GM12878 (cell line): ENCODE results near the gene CCDC57. TPM values are rescaled to one million over a fixed set of nuclear protein-coding genes. Genes with fewer than 3 reads are reported as not detected.

Source experiments
- ATAC-seq: fragments of 200-7000 bp; cut with Tn5 transposase; 3 replicates; pipeline ENCODE4 v1.9.1; 2020; ENCODE audit warnings: mild to moderate bottlenecking, moderate library complexity
- BruUV-seq: library from RNA; stranded (reverse); fragments of 400-500 nt; replicated peaks from 2 replicates; lab custom pipeline; 2021; lab: Mats Ljungman, UMichigan
- CTCF ChIA-PET: fragments of 300-600 bp; sonication (Branson Sonifier 250); formaldehyde crosslinking; extraction: SDS; loops from one replicate; lab custom pipeline; 2021; ENCODE audit warnings: inconsistent platforms; lab: Yijun Ruan, JAX
- POLR2A ChIA-PET: fragments of 350-600 bp; formaldehyde crosslinking; extraction: SDS; loops from one replicate; lab custom pipeline; 2021; ENCODE audit warnings: inconsistent platforms; lab: Charles Lee
- RAD21 ChIA-PET: fragments of 300-600 bp; sonication (Branson Sonifier 250); formaldehyde crosslinking; loops from one replicate; lab custom pipeline; 2023; ENCODE audit warnings: antibody characterized with exemption; ENCODE audit not compliant: unreplicated experiment; lab: Charles Lee
- SMC1A ChIA-PET: fragments of 300-600 bp; sonication (Branson Sonifier 250); formaldehyde crosslinking; loops from one replicate; lab custom pipeline; 2023; ENCODE audit not compliant: unreplicated experiment, uncharacterized antibody; lab: Charles Lee
- DNase-seq: peaks from one replicate; pipeline ENCODE4 v3.0.0-alpha.2; 2011; ENCODE audit warnings: low read depth, low spot score
- FAIRE-seq: peaks from 3 replicates; lab custom pipeline; 2011; peaks lifted over from hg19 to GRCh38; lab: Jason Lieb, UNC
- H2AFZ ChIP-seq: 2 replicates; pipeline ENCODE4 v1.6.0; 2011; ENCODE audit warnings: low read depth, low read length, control low read depth; ENCODE audit not compliant: control insufficient read depth
- H3K27ac ChIP-seq: 2 replicates; pipeline ENCODE4 v1.5.1; 2011; ENCODE audit warnings: control low read depth; ENCODE audit not compliant: control insufficient read depth, insufficient read depth
- H3K27me3 ChIP-seq, 2 experiments: replicated peaks in 1 of 2; 2 replicates each; pipeline versions ENCODE4 v1.6.0 to v1.6.1; 2011; ENCODE audit warnings: low read length in 1 of 2; ENCODE audit not compliant: control insufficient read depth in 2 of 2, insufficient read depth in 2 of 2
- H3K36me3 ChIP-seq, 2 experiments: 2 replicates each; pipeline ENCODE4 v1.5.1; 2011; ENCODE audit warnings: low read length in 1 of 2; ENCODE audit not compliant: control insufficient read depth in 2 of 2, insufficient read depth in 2 of 2
- H3K4me1 ChIP-seq: 2 replicates; pipeline ENCODE4 v1.6.1; 2011; ENCODE audit warnings: mild to moderate bottlenecking, low read length, moderate library complexity, mixed read lengths; ENCODE audit not compliant: control insufficient read depth, insufficient read depth
- H3K4me2 ChIP-seq: 2 replicates; pipeline ENCODE4 v1.6.0; 2011; ENCODE audit warnings: control low read depth; ENCODE audit not compliant: control insufficient read depth, insufficient read depth
- H3K4me3 ChIP-seq: fragments of 200-600 bp; sonication (generic); 2 replicates; pipeline ENCODE4 v1.5.1; 2016
- H3K79me2 ChIP-seq: 2 replicates; pipeline ENCODE4 v1.6.0; 2011; ENCODE audit warnings: low read length; ENCODE audit not compliant: control insufficient read depth, insufficient read depth
- H3K9ac ChIP-seq: 2 replicates; pipeline ENCODE4 v1.8.0; 2011; ENCODE audit warnings: low read length, control low read depth, mixed read lengths; ENCODE audit not compliant: control insufficient read depth, insufficient read depth
- H3K9me3 ChIP-seq: replicated peaks from 3 replicates; pipeline ENCODE4 v1.5.1; 2011; ENCODE audit warnings: mild to moderate bottlenecking, low read length; ENCODE audit not compliant: control insufficient read depth, insufficient read depth
- H4K20me1 ChIP-seq: 2 replicates; pipeline ENCODE4 v1.6.0; 2011; ENCODE audit not compliant: control insufficient read depth, insufficient read depth
- MEF2A ChIP-seq: IDR thresholded peaks from 2 replicates; pipeline ENCODE4 v1.6.1; 2011; ENCODE audit warnings: low read depth, mild to moderate bottlenecking, low read length, moderate library complexity; ENCODE audit not compliant: insufficient read depth
- NFYB ChIP-seq: IDR thresholded peaks from 2 replicates; pipeline ENCODE4 v1.6.1; 2011; ENCODE audit warnings: low read depth, mild to moderate bottlenecking, low read length, improper control_type of control experiment, moderate library complexity; ENCODE audit not compliant: insufficient read depth
- PBX3 ChIP-seq: IDR thresholded peaks from 2 replicates; pipeline ENCODE4 v1.6.1; 2011; ENCODE audit warnings: mild to moderate bottlenecking, low read depth, low read length, moderate library complexity; ENCODE audit not compliant: insufficient replicate concordance
- PKNOX1 ChIP-seq: fragments of 450-650 bp; IDR thresholded peaks from 2 replicates; pipeline ENCODE4 v1.6.1; 2016; ENCODE audit warnings: mild to moderate bottlenecking
- POLR2AphosphoS5 ChIP-seq: IDR thresholded peaks from 2 replicates; pipeline ENCODE4 v1.6.1; 2011; ENCODE audit warnings: mild to moderate bottlenecking, low read length, inconsistent platforms
- TBL1XR1 ChIP-seq: IDR thresholded peaks from 2 replicates; pipeline ENCODE4 v1.6.1; 2012; ENCODE audit warnings: low read depth, low read length, improper control_type of control experiment
- USF2 ChIP-seq: IDR thresholded peaks from 2 replicates; pipeline ENCODE4 v1.6.1; 2011; ENCODE audit warnings: low read depth, low read length, improper control_type of control experiment, borderline replicate concordance
- ZNF217 ChIP-seq: fragments of 450-650 bp; IDR thresholded peaks from 2 replicates; pipeline ENCODE4 v1.6.1; 2017; ENCODE audit warnings: antibody characterized with exemption, mild to moderate bottlenecking
- ZNF687 ChIP-seq: fragments of 450-650 bp; IDR thresholded peaks from 2 replicates; pipeline ENCODE4 v1.6.1; 2017; ENCODE audit warnings: mild to moderate bottlenecking, moderate library complexity
- WGBS: methylation state at CpG from one replicate; pipeline ENCODE4 v1.1.6; 2016; ENCODE audit warnings: low lambda C conversion rate; ENCODE audit not compliant: insufficient replicate concordance, insufficient coverage; ENCODE audit errors: missing lambda C conversion rate; 5-methylcytosine and 5-hydroxymethylcytosine counted together
- in situ Hi-C: fragments of 300-500 bp; cut with MboI; formaldehyde crosslinking; loops from 9 replicates; pipeline ENCODE4 v1.14.3; 2018; ENCODE audit warnings: mixed read lengths
- intact Hi-C: fragments of 100-400 bp; cut with micrococcal nuclease; formaldehyde crosslinking; loops from one replicate; pipeline ENCODE4 v1.14.2; 2022; ENCODE audit not compliant: unreplicated experiment
- polyA plus RNA-seq, 11 experiments: library from polyadenylated mRNA; depleted of rRNA in 4 of 11; unstranded in 6 of 11; stranded (reverse) in 5 of 11; fragments of >200 nt; fragmentation: Nextera tagmentation in 4 of 11; fragmentation: Illumina TruSeq in 1 of 11; extraction: Ambion mirVana in 4 of 11; extraction: Trizol in 1 of 11; gene quantifications; 1 replicate in 1 of 11; 2 replicates in 10 of 11; pipeline versions ENCODE4 v1.2.1 to v1.2.3, GENCODE V29; 2011 to 2016; ENCODE audit warnings: inconsistent platforms in 2 of 11, missing spikeins in 2 of 11, low read depth in 1 of 11
- total RNA-seq, 4 experiments: library from RNA; depleted of rRNA in 3 of 4; stranded (reverse); fragments of >200 nt in 3 of 4; fragmentation: Illumina TruSeq in 1 of 4; extraction: Trizol in 1 of 4; gene quantifications; 2 replicates each; pipeline versions ENCODE4 v1.2.1 to v1.2.3, GENCODE V29; 2013 to 2021

CCDC57 gene
- total and polyA plus RNA-seq, 10 of the 15 experiments (the other 5 are each of a cell fraction or from before 2014, with no cell fraction given) = 5.4 to 123 (median 45.8) TPM

- in situ Hi-C loops = no loop called here
- intact Hi-C loops = no loop called here
- H3K36me3 ChIP-seq = peaks cover 37 to 39% of the 10 kb centered on the region in 2 experiments
- ATAC-seq = no peak
- POLR2A ChIA-PET = no interaction called here
- TF ChIP-seq ZNF217 (no peak), POLR2AphosphoS5 (peak; percentile 17; the same call in 1 of the 2 replicates)
- SMC1A ChIA-PET = no interaction called here
- 85% methylated on average over 5 of the region's 5 CpGs for WGBS
- no peak overlapping the region for H3K27ac ChIP-seq
- no peaks in the 10 kb centered on the region for H3K27me3 ChIP-seq
- FAIRE-seq = no peak
- RAD21 ChIA-PET = no interaction called here
- H3K79me2 ChIP-seq = no peaks in the 10 kb centered on the region; the same call in 1 of the 2 replicates
- H4K20me1 ChIP-seq = no peaks in the 10 kb centered on the region
- no peak for DNase-seq
- no peaks in the 10 kb centered on the region for H3K4me1 ChIP-seq
- H3K9ac ChIP-seq = no peak overlapping the region
- no peaks in the 10 kb centered on the region; the same call in 2 of the 3 replicates for H3K9me3 ChIP-seq
- TSS peak; percentile 15 for BruUV-seq
- H3K4me2 ChIP-seq = no peak overlapping the region
- H2AFZ ChIP-seq = no peak overlapping the region
- CTCF ChIA-PET = no interaction called here
- no peak overlapping the region for H3K4me3 ChIP-seq
Observed at GRCh38 chr17:82258555-82258954, 45.9 kb upstream of the CCDC57 start.

GRCh38 chr17:82257473-82257872 is 44.8 kb upstream of the CCDC57 start:
- ChIA-PET POLR2A (interaction anchor here (0.7 kb wide), 1 partner anchor 52 kb away, joined by 6 read pairs; no protein-coding TSS in a partner anchor), CTCF (no interaction called here), SMC1A (no interaction called here), RAD21 (interaction anchor here (0.7 kb wide), 1 partner anchor 64 kb away, joined by 3 read pairs; no protein-coding TSS in a partner anchor)
- no peak overlapping the region for H3K27ac ChIP-seq
- DNase-seq = no peak
- H2AFZ ChIP-seq = no peak overlapping the region
- H3K4me3 ChIP-seq = no peak overlapping the region
- H3K9me3 ChIP-seq = no peaks in the 10 kb centered on the region; the same call in 2 of the 3 replicates
- in situ Hi-C loops = no loop called here
- intact Hi-C loops = no loop called here
- peak; percentile 64 for ATAC-seq
- FAIRE-seq = no peak
- H3K9ac ChIP-seq = no peak overlapping the region
- 92% methylated on average over 10 of the region's 10 CpGs for WGBS
- H3K36me3 ChIP-seq = peaks cover 42 to 44% of the 10 kb centered on the region in 2 experiments
- no peaks in the 10 kb centered on the region; the same call in 1 of the 2 replicates for H4K20me1 ChIP-seq
- no peaks in the 10 kb centered on the region; the same call in 1 of the 2 replicates for H3K79me2 ChIP-seq
- no peaks in the 10 kb centered on the region for H3K4me1 ChIP-seq
- H3K4me2 ChIP-seq = no peak overlapping the region
- BruUV-seq = no TSS peak
- no peaks in the 10 kb centered on the region for H3K27me3 ChIP-seq
- TF ChIP-seq TBL1XR1 = no peak
- 0 out of 2 replicates have a peak, but pooled peaks have one; percentile 11 for TF ChIP-seq NFYB
- peak; percentile 90 for TF ChIP-seq PBX3
- TF ChIP-seq PKNOX1 = peak; percentile 95
- TF ChIP-seq ZNF687 = no peak
- TF ChIP-seq USF2 = no peak
- TF ChIP-seq MEF2A = no peak
